ENCODE measurements around the gene FUT2.
"Not testable (repeated sequence)": the region's sequence is repeated elsewhere in the genome, so short reads cannot be mapped to it uniquely, and the experiment has no call there.

DNA sequence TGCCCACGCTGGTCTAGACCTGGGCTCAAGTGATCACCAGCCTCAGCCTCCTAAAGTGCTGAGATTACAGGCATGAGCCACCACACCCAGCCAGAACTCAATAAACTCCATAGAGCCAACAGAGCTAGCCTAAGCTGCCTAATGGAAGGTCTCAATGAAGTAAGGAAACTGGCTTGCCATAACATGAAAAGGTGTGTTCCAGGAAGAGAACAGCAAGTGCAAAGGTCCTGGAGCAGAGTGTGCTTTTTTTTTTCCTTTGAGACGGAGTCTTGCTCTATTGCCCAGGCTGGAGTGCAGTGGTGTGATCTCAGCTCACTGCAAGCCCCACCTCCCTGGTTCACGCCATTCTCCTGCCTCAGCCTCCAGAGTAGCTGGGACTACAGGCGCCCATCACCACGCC, 37.9 kb upstream of the FUT2 start:
- TF ChIP-seq, protein P1, sequence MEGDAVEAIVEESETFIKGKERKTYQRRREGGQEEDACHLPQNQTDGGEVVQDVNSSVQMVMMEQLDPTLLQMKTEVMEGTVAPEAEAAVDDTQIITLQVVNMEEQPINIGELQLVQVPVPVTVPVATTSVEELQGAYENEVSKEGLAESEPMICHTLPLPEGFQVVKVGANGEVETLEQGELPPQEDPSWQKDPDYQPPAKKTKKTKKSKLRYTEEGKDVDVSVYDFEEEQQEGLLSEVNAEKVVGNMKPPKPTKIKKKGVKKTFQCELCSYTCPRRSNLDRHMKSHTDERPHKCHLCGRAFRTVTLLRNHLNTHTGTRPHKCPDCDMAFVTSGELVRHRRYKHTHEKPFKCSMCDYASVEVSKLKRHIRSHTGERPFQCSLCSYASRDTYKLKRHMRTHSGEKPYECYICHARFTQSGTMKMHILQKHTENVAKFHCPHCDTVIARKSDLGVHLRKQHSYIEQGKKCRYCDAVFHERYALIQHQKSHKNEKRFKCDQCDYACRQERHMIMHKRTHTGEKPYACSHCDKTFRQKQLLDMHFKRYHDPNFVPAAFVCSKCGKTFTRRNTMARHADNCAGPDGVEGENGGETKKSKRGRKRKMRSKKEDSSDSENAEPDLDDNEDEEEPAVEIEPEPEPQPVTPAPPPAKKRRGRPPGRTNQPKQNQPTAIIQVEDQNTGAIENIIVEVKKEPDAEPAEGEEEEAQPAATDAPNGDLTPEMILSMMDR (conservative IDR thresholded peaks at IDR 0.05; ENCODE audit: low read length): not testable (repeated sequence)
- TF ChIP-seq EZH2phosphoT487 (IDR thresholded peaks at IDR 0.05; ENCODE audit: borderline replicate concordance): not testable (repeated sequence)

All from Loucy (cell line).